Hepatic stellate cell (primary cell): ENCODE results near the gene PPP2R2C.

Source experiments
- DNase-seq: peaks from one replicate; pipeline ENCODE4 v3.0.0; 2011; ENCODE audit warnings: low spot score

PPP2R2C gene

GRCh38 chr4:6342530-6343293, 129.7 kb downstream of the PPP2R2C start:
- peak; percentile 41 for DNase-seq

GRCh38 chr4:6341696-6342095, 130.7 kb downstream of the PPP2R2C start:
- no peak for DNase-seq

DNA sequence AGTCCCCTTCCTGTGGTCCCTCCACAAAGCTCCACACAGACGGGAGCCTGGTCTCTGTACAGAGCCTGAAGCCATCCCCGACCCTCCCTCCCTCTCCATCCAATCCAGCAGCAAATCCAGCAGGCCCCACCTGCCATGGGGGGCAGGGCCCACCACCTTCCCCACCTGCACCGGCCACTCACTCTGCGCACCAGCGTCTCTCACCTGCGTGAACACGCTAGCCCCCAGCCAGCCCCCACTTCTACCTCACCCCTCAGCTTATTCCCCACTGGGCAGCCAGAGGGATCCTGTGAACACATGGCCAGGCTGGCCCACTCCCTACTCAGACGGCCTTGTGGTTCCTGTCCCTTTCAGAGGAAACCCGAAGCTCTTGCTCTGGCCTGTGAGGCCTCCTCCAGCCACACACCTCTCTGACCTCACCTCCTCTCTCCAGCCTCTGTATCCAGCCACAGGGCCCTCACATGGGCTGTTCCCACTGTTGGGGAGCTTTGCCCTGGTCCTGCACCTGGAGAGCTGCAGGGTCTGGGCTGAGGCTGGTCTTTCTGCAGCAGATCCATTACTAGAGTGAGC, 131.9 kb downstream of the PPP2R2C start:
- no peak for DNase-seq

GRCh38 chr4:6339818-6340445, 132.5 kb downstream of the PPP2R2C start:
- DNase-seq = no peak

DNA sequence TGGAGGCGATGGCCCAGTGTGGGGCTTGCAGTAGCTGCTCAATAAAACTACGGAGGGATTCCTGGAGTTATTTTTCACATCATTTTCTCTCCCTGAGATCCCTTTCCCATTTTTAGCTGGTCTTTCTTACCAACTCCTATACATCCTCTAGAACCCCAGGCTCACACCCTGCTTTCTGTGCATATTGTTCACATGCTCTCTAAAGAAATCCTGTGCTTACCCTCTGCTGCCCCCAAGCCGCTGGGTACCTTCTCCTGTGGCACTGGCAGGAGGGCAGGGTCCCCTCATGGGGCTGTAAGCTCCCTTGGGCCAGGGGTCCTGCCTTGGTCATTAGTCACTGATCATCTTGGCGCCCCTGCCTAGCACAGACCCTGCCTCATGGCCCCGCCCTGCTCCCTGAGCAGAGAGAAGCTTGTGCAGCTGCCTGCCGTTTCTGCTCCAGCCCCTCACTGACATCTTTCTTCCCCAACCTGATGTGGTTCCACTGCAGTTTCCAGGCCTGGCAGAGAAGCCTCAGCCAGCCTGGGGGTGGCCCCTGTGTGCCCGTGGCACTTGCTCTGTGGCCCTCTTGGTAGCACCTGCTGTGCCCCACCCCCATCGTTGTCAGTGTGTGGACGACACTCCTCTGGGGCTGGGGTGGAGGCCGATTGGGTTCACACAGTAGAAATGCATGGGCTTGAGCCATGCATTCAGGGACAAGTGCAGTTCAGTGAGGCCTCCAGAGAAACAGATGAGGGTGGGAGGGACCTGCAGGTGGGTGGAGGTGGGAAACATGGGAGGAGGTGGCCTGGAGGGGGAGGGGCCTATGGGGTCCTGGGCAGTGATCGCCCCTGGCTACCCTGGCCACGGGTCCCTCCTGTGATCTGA, 133.2 kb downstream of the PPP2R2C start:
- no peak for DNase-seq

DNA sequence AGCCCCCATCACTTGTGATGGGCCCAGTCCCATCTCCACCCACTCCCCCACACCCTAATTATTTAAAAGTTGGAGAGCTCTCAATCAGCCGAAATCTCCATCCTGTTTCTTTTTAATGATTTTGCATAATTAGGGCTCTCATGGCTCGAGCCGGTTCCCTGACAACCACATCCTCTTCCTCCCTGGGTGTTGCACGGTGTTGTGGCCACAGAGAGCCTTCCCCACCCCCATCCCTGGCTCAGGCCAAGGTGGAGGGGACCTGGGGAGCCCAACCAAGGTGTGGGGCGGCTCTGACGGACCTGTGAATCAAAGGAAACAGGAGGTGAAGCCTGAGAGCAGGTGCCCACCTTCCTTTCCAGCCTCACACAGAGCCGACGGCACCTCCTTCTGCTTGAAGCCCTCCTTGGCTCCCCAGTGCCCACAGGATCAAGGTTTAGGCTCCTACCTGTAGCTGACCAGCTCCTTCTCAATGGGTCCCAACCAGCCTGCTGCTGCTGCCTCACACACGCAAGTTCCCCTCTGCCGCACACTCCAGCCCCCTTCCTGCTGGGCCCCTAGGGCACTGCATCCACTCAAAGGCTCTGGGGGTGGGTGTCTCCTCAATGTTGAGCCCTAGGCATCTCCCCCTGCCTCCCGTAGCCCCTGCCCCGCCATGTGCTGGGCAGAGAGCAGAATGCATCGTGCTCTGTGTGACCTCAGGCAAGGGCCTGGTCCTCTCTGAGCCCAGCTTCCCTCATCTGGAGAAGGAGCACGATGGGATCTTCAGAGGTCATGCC, 134.1 kb downstream of the PPP2R2C start:
- no peak for DNase-seq

DNA sequence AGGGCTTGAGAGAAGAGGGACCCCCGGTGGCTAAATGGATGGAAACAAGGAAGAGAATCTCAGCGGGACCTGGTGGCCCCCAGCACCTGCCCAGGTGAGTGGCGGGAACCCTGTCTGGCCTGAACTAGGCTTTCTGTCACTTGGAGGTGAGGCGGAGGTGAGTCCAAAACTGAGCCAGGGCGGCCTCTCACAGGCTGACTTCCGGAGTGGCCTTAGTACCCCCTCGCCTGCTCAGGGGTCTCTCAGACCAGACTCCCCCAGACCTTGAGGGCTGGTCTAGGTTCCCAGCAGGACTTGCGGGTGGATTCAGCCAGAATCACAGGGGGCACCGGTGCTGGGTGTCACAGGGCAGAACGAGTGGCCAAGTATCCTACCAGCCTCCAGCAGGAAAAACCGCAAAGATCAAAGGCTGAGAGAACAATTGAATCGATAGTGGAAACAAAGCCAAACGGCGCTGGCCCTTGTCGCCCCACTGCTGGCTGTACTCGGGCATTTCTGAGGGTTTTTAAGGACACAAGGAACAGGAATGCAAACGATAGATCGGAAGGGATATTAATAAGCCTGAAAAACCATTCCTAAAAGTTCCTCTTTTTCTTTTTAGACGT, 135.0 kb downstream of the PPP2R2C start:
- no peak for DNase-seq

DNA sequence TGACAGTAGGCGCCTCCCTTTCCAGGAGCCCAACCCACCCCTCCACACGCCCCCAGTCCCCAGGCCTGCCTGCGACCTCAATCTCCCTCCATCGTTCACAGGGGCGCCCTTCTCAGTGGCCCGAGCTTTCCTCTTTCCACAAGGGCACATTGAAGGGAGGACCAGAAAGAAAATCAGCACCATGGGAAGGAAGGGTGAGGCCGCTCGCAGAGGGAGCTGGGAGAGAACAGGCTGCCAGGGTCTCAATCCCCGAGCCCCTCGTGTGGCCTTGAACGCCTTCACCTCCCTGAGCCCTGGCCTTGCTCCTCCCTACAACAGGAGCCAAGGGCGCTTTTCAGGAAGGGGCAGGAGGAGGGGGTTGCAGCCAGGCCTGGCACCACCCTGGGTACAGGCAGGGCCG, 136.2 kb downstream of the PPP2R2C start:
- DNase-seq = no peak

GRCh38 chr4:6335040-6335590, 137.3 kb downstream of the PPP2R2C start:
- no peak for DNase-seq

DNA sequence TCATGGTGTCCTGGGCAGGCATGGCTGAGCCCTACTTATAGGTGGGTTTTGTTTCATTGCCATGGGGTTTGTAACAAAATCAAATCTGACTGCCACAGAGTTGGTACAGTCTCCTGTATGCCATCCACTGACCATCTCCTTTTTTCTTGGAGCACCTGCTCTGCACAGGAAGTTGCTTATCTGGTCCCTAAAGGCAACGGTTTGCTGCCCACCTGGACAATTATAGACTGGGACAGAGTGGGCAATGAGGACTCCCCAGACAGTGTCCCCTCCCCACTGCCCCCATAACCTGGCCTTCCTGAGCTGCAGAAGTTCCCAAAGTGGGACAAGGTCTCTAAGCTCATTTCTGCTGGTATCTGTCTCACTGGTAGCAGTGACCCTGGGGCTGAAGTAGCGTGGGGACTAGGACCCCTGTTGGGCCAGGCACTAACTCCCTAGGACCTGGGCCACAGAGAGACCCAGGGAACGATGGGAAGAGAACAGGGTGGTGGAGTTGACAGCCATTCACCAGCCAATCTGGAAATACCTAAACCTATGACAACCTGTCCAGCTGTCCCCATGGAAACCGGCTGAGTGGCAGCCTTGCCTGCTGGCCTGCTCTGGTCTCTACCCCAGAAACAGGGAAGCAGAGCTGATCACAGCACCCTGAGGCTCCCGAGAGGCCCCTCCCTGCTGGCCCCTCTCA, 138.1 kb downstream of the PPP2R2C start:
- DNase-seq = no peak

GRCh38 chr4:6333301-6334202, 138.9 kb downstream of the PPP2R2C start:
- no peak for DNase-seq

GRCh38 chr4:6332669-6333050, 139.8 kb downstream of the PPP2R2C start:
- DNase-seq = no peak

- DNase-seq = peak; percentile 63
Measured at GRCh38 chr4:6332042-6332668, 140.3 kb downstream of the PPP2R2C start.

GRCh38 chr4:6331468-6331867, 140.9 kb downstream of the PPP2R2C start:
- DNase-seq = no peak

DNA sequence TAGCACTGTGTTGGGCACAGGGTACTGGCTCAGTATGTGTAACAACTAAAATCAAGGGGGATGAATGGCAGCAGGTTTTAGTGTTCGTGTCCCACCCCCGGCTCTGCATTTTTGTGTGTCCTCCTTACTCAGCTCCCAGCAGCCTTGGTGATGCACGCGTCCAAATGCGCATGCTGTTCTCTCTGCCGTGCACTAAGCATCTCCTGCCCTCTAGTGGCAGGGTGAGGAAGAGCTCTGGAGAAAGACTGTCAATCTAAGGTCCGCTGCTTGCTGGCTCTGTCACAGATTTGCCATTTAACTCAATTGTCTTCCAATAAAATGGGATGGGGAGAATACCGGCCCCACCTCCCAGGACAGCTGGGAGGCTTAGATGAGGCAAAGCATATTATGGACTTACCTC, 141.4 kb downstream of the PPP2R2C start:
- DNase-seq = peak; percentile 41

DNA sequence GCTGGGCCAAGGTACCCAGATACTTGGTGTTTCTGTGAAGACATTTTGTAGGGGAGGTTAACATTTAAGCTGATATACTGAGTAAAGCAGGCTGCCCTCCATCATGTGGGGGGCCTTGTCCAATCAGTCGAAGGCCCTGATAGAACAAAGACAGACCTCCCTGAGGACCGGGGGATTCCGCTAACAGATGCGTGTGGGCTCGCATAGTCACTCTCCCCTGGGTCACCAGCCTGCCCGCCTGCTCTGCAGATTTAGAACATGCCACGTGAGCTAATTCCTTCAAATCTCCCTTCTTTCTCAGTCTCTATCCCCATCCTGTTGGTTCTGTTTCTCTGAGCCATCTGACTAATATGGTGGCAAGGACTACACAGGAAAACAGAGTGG, 142.0 kb downstream of the PPP2R2C start:
- no peak for DNase-seq

- no peak for DNase-seq
Measured at GRCh38 chr4:6329478-6330383, 142.7 kb downstream of the PPP2R2C start.

- no peak for DNase-seq
Measured at GRCh38 chr4:6328526-6328925, 143.9 kb downstream of the PPP2R2C start.
